Keratinocyte (primary cell): ENCODE data around the gene PRDM1.

Experiments
- CTCF ChIP-seq, 3 experiments: IDR thresholded peaks in 1 of 3; conservative IDR thresholded peaks in 1 of 3; optimal IDR thresholded peaks in 1 of 3; 2 replicates in 2 of 3; 3 replicates in 1 of 3; pipeline versions ENCODE3 to v1.5.1; 2011; ENCODE audit warnings: low read length in 3 of 3, mild to moderate bottlenecking in 3 of 3, moderate library complexity in 2 of 3, control low read depth in 1 of 3, inconsistent platforms in 1 of 3; ENCODE audit not compliant: insufficient read depth in 2 of 3; ENCODE audit errors: extremely low read depth in 1 of 3
- EZH2 ChIP-seq: IDR thresholded peaks from one replicate; pipeline ENCODE4 v1.6.1; 2012; ENCODE audit warnings: inconsistent platforms, mild to moderate bottlenecking, low read length, moderate library complexity

- TF ChIP-seq EZH2: no peak
- no peak for TF ChIP-seq CTCF (optimal IDR thresholded peaks at IDR 0.05 in 1 of 3, IDR thresholded peaks at IDR 0.05 in 1 of 3, conservative IDR thresholded peaks at IDR 0.05 in 1 of 3; ENCODE audit: extremely low read depth in 1 of 3, insufficient read depth in 2 of 3, low read length in 3 of 3)
These were observed 33.4 kb downstream of the PRDM1 start for GRCh38 chr6:106119546-106119945.
